DND-41 (cell line): ENCODE data around the gene ROBO2.

Experiments
- CTCF ChIP-seq: IDR thresholded peaks from 2 replicates; pipeline ENCODE4 v1.5.1; 2012; ENCODE audit warnings: borderline replicate concordance, low read length, moderate library complexity, mild to moderate bottlenecking; ENCODE audit not compliant: poor library complexity, severe bottlenecking; ENCODE audit errors: extremely low read depth
- EZH2 ChIP-seq: IDR thresholded peaks from 3 replicates; pipeline ENCODE4 v1.6.1; 2012; ENCODE audit warnings: borderline replicate concordance, low read depth, mild to moderate bottlenecking, moderate library complexity, low read length, inconsistent platforms; ENCODE audit not compliant: severe bottlenecking

GRCh38 chr3:76991165-76991564, 48.7 kb upstream of the ROBO2 start:
- TF ChIP-seq EZH2 (no peak), CTCF (no peak)
